ENCODE measurements around the gene TSHZ3.

DNA sequence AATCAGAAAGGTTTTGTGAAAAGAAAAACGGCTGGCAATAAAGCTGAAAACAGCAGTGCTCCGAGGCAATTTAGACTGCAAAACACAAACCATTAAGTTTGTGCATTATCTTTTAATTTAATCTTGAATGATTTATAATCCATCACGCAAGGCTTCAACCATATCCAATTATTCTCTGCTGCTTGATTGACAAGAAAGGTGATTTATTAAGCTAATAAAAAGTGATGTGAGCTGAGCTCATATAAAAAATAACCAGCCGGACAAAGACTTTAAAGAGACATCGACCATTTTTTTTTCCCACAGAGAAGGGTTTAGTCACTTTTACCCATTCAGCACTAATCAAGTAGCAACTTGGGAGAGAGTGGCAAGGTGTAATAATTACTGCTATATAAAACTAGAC is 33.6 kb downstream of the TSHZ3 start:
- TF ChIP-seq, protein P1, sequence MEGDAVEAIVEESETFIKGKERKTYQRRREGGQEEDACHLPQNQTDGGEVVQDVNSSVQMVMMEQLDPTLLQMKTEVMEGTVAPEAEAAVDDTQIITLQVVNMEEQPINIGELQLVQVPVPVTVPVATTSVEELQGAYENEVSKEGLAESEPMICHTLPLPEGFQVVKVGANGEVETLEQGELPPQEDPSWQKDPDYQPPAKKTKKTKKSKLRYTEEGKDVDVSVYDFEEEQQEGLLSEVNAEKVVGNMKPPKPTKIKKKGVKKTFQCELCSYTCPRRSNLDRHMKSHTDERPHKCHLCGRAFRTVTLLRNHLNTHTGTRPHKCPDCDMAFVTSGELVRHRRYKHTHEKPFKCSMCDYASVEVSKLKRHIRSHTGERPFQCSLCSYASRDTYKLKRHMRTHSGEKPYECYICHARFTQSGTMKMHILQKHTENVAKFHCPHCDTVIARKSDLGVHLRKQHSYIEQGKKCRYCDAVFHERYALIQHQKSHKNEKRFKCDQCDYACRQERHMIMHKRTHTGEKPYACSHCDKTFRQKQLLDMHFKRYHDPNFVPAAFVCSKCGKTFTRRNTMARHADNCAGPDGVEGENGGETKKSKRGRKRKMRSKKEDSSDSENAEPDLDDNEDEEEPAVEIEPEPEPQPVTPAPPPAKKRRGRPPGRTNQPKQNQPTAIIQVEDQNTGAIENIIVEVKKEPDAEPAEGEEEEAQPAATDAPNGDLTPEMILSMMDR (IDR thresholded peaks at IDR 0.05), result no peak
- TF ChIP-seq POLR2A (IDR thresholded peaks at IDR 0.05), result no peak

Measured in uterus (tissue), 2 donors.